OCI-LY7 (cell line): ENCODE results near the gene CLCN4.

Source experiments
- EZH2phosphoT487 ChIP-seq: fragments of 200-600 bp; sonication (generic); IDR thresholded peaks from 2 replicates; pipeline ENCODE4 v1.6.1; 2018; ENCODE audit warnings: low read depth, borderline replicate concordance, mild to moderate bottlenecking, mixed run types, antibody characterized with exemption, low read length, moderate library complexity, mixed read lengths
- TF ChIP-seq, protein P1 (sequence below): fragments of 200-600 bp; sonication (generic); conservative IDR thresholded peaks from 2 replicates; pipeline ENCODE4 v1.5.1; 2014; ENCODE audit warnings: mild to moderate bottlenecking, antibody characterized with exemption, low read length, moderate library complexity, mixed read lengths

- TF ChIP-seq, protein P1, sequence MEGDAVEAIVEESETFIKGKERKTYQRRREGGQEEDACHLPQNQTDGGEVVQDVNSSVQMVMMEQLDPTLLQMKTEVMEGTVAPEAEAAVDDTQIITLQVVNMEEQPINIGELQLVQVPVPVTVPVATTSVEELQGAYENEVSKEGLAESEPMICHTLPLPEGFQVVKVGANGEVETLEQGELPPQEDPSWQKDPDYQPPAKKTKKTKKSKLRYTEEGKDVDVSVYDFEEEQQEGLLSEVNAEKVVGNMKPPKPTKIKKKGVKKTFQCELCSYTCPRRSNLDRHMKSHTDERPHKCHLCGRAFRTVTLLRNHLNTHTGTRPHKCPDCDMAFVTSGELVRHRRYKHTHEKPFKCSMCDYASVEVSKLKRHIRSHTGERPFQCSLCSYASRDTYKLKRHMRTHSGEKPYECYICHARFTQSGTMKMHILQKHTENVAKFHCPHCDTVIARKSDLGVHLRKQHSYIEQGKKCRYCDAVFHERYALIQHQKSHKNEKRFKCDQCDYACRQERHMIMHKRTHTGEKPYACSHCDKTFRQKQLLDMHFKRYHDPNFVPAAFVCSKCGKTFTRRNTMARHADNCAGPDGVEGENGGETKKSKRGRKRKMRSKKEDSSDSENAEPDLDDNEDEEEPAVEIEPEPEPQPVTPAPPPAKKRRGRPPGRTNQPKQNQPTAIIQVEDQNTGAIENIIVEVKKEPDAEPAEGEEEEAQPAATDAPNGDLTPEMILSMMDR = no peak
- TF ChIP-seq EZH2phosphoT487 = no peak
Measured at GRCh38 chrX:10109695-10110094, 47.1 kb upstream of the CLCN4 start.
